ENCODE data around the gene ARID4B. TPM values are rescaled to one million over a fixed set of nuclear protein-coding genes. Genes with fewer than 3 reads are reported as not detected.
"Not testable (repeated sequence)": the region's sequence is repeated elsewhere in the genome, so short reads cannot be mapped to it uniquely, and the experiment has no call there.

Gene ARID4B
- polyA plus RNA-seq, 12 donors = 20.1 to 52.3 (median 24.5) TPM; not detected in 1

DNA sequence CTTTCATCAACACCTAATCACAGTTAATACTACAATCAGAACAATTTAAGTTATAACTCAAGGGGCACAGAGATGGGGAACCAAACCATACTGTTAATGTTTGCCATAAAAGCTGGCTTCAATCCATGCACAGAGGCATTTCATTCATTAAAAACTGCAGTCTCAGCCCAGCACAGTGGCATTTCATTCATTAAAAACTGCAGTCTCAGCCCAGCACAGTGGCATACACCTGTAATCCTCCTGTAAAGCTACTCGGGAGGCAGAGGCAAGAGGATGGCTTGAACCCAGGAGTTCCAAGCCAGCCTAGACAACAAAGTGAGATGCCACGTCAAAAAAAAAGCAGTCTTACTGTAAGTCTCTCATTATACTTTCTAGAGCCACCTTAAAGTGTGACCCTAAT is 29.2 kb downstream of the ARID4B start:
- no peak for DNase-seq

DNA sequence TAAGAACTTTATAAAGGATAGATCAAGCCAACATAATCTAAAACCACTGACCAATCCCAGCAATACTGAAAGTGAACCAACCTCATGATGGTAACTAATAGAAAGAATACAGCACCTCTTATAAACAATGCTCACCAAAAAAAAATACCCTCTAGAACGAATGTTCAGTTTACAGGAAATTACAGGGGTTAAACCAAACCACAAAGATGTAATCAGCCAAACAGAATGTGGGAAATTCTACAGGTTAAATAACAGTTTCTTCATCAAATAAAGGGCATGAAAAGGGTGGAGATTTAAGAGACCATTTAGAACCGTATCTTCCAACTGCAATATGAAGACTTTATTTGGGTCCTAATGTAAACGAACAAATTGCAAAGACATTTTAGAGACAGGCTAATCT is 30.4 kb downstream of the ARID4B start:
- no peak for DNase-seq

GRCh38 chr1:235296729-235297128 is 31.2 kb downstream of the ARID4B start:
- DNase-seq = no peak

- no peak for DNase-seq
These were observed 32.1 kb downstream of the ARID4B start for GRCh38 chr1:235295902-235296350.

DNA sequence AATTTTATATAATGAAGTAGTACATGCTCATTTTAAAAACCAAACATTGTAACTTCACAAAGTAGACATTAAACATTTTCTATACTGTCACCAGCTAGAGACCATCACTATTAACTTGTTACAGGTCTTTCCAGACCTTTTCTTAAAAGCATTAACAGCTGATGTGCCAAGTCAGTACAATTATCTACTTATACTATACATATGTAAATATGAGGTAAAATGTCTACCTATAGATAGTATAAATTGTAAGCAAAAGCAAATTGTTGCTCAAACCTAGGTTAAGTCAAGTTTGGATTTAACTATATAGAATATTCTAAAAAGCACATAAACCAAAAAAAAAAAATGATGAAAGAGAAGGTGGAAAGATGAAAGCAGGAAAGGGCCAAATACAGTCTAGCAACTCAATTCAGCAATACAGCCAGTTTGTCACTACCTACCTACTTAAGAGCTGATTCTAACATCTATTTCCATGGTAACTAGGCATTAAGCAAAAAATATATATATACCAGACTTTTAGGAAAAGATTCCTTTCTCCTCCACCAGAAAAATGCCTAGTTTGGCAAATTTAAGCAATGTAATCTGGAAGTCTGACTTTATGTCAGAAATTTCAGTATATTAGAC is 34.5 kb downstream of the ARID4B start:
- no peak for DNase-seq

- DNase-seq = no peak
These were observed 35.2 kb downstream of the ARID4B start for GRCh38 chr1:235292790-235293189.

DNA sequence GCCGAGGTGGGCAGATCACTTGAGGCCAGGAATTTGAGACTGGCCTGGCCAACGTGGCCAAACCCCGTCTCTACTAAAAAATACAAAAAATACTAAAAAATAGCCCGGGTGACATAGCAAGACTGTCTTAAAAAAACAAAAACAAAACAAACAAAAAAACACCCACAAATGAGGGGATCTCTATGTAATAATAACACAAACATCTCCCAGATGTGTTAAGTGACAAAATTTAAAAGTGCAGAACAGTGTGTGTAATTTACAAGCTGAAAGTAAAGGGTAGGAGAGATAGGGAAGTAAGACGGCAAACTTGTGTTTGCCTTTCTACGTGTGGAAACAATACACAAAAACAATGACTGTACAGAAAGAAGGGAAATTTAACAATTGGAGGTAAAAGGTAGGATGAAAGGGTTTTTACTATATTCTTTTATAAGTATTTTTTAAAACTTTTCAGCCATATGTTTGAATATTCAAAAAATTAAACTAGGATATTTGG is 36.3 kb downstream of the ARID4B start:
- DNase-seq = no peak

- no peak for DNase-seq
These were observed 37.1 kb downstream of the ARID4B start for GRCh38 chr1:235290740-235291502.

- no peak for DNase-seq
These were observed 37.9 kb downstream of the ARID4B start for GRCh38 chr1:235289859-235290739.

- DNase-seq = no peak
These were observed 40.6 kb downstream of the ARID4B start for GRCh38 chr1:235287208-235287882.

GRCh38 chr1:235286667-235287066 is 41.3 kb downstream of the ARID4B start:
- DNase-seq = no peak

DNA sequence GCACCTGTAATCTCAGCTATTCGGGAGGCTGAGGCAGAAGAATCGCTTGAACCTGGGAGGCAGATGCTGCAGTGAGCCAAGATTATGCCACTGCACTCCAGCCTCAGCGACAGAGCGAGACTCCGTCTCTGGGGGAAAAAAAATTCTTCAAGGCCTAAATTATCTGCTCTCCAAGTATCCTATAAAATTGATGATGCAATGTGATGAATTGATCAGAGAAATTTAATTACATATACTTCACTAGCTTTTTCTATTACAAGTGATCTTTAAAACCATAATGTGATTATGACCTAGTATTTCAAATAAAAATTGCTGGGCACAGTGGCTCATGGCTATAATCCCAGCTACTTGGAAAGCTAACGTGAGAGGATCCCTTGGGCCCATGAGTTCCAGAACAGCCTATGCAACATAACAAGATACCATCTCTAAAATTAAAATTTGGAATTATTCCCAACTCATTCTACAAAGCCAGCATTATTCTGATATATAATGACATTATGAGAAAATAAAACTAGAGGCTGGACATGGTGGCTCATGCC is 43.7 kb downstream of the ARID4B start:
- no peak for DNase-seq

DNA sequence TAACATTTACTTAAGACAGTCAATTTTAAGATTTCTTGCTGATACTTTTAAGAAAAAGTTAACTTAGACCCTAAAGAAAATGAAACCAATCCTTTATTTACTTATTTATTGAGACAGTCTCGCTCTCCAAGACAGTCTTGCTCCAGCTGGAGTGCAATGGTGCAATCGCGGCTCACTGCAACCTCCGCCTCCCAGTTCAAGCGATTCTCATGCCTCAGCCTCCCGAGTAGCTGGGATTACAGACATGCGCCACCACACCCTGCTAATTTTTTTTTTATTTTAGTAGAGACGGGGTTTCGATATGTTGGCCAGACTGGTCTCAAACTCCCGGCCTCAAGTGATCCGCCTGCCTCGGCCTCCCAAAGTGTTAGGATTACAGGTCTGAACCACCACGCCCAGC is 44.3 kb downstream of the ARID4B start:
- DNase-seq = not testable (repeated sequence)

- DNase-seq = no peak
These were observed 47.5 kb downstream of the ARID4B start for GRCh38 chr1:235280467-235280866.

GRCh38 chr1:235279694-235280093 is 48.3 kb downstream of the ARID4B start:
- DNase-seq = no peak

- no peak for DNase-seq
These were observed 49.1 kb downstream of the ARID4B start for GRCh38 chr1:235278915-235279292.

DNA sequence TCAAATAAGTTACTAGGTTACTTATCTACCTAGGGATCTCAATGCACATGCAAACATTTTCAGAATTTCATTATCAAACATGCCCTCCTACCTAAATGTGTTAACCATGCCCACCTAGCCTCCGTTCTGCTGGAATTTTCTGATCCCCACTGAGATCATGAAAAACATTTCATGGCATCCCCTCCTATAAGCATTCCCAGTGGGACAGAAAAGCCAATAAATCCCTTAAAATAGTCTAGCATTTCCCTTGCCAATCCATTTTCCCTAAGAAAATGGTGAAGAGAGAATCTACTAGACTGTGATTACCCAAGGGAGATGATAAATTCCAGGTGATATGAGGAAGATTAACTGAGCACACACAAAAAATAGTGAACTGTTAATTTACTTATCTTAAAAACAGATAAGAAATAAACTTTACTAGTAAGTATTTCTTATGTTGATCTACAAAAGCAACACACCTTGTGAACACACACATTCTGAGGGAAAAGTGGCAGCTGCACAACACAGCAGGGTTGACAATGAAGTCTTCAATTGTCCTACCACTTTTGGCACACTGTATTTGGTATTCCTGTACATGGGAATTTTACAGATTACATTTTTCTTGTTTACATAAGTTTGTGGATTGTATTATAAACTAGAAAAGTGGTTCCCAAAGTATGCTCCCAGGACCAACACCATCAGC is 49.6 kb downstream of the ARID4B start:
- no peak for DNase-seq

GRCh38 chr1:235277709-235278108 is 50.3 kb downstream of the ARID4B start:
- DNase-seq = no peak

- DNase-seq = no peak
These were observed 52.1 kb downstream of the ARID4B start for GRCh38 chr1:235275836-235276235.

DNA sequence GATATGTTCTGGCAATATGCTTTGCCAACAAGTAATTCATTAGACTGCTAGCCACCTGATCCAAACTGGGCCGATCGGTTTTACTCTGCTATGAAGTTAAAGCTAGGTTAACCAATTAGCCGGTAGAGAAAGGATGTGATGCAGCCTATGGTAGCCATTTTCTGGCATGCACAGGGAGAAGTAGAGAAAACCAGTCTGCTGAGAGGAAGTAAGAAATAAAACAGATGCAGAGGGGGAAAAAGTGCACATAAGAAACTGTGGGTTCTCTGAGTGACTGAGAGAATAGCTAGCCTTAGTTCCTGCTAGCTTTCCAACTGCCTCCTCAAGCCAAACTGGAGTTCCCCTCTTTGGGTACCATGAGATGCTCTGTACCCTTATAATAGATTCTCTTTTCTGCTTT is 52.8 kb downstream of the ARID4B start:
- DNase-seq = no peak

- no peak for DNase-seq
These were observed 55.1 kb downstream of the ARID4B start for GRCh38 chr1:235272851-235273250.
